Peyer's patch (tissue), 4 donors: ENCODE results near the gene SEL1L3. TPM values are rescaled to one million over a fixed set of nuclear protein-coding genes. Genes with fewer than 3 reads are reported as not detected.

Experiments
- DNase-seq, 3 donors: peaks; one replicate each; pipeline ENCODE4 v3.0.0-alpha.2; 2017 to 2019
- H3K27ac ChIP-seq, 4 donors: fragments of 200-600 bp; sonication (generic); one replicate each; pipeline ENCODE4 v1.5.1; 2016 to 2019
- H3K27me3 ChIP-seq, 2 donors: fragments of 200-600 bp; sonication (generic); one replicate each; pipeline ENCODE4 v1.5.1; 2019
- H3K36me3 ChIP-seq, 3 donors: fragments of 200-600 bp; sonication (generic); one replicate each; pipeline ENCODE4 v1.5.1; 2016 to 2019
- H3K4me1 ChIP-seq, 4 donors: fragments of 200-600 bp; sonication (generic); one replicate each; pipeline ENCODE4 v1.5.1; 2016 to 2019
- H3K4me3 ChIP-seq, 4 donors: fragments of 200-600 bp; sonication (generic); 1 replicate in 3 of 4; 2 replicates in 1 of 4; pipeline ENCODE4 v1.5.1; 2016 to 2019; ENCODE audit warnings: mild to moderate bottlenecking in 1 of 4
- H3K9me3 ChIP-seq, 4 donors: fragments of 200-600 bp; sonication (generic); one replicate each; pipeline ENCODE4 v1.5.1; 2016 to 2019; ENCODE audit warnings: mild to moderate bottlenecking in 1 of 4
- POLR2A ChIP-seq, 2 donors: fragments of 450-650 bp; IDR thresholded peaks; one replicate each; pipeline ENCODE4 v1.5.1; 2017; ENCODE audit warnings: antibody characterized with exemption in 2 of 2, mild to moderate bottlenecking in 2 of 2, moderate library complexity in 2 of 2
- total RNA-seq, 4 donors: library from RNA; depleted of rRNA; stranded (reverse); fragments of >200 nt; gene quantifications; one replicate each; pipeline ENCODE4 v1.1.0, GENCODE V29; 2016
- TF ChIP-seq, protein P1 (sequence below), 6 experiments: fragments of 450-650 bp in 4 of 6; fragments of 200-600 bp in 2 of 6; sonication (generic) in 1 of 6; IDR thresholded peaks; one replicate each; pipeline ENCODE4 v1.5.1; 2017 to 2019; ENCODE audit warnings: antibody characterized with exemption in 6 of 6, mild to moderate bottlenecking in 3 of 6, moderate library complexity in 1 of 6

Gene SEL1L3
- total RNA-seq, 4 donors from 2014 or later: 91.4 to 194 (median 134) TPM

- DNase-seq: no peak
- no peak for TF ChIP-seq POLR2A (IDR thresholded peaks at IDR 0.05)
- TF ChIP-seq, protein P1, sequence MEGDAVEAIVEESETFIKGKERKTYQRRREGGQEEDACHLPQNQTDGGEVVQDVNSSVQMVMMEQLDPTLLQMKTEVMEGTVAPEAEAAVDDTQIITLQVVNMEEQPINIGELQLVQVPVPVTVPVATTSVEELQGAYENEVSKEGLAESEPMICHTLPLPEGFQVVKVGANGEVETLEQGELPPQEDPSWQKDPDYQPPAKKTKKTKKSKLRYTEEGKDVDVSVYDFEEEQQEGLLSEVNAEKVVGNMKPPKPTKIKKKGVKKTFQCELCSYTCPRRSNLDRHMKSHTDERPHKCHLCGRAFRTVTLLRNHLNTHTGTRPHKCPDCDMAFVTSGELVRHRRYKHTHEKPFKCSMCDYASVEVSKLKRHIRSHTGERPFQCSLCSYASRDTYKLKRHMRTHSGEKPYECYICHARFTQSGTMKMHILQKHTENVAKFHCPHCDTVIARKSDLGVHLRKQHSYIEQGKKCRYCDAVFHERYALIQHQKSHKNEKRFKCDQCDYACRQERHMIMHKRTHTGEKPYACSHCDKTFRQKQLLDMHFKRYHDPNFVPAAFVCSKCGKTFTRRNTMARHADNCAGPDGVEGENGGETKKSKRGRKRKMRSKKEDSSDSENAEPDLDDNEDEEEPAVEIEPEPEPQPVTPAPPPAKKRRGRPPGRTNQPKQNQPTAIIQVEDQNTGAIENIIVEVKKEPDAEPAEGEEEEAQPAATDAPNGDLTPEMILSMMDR (IDR thresholded peaks at IDR 0.05): no peak
- peaks cover 0 to 37% (median 0%) of the 10 kb centered on the region in 3 donors for H3K36me3 ChIP-seq
- no peak overlapping the region for H3K4me3 ChIP-seq
- H3K4me1 ChIP-seq: no peaks in the 10 kb centered on the region
- H3K27me3 ChIP-seq: no peaks in the 10 kb centered on the region
- no peaks in the 10 kb centered on the region for H3K9me3 ChIP-seq
- H3K27ac ChIP-seq: no peak overlapping the region
These were observed 52.1 kb downstream of the SEL1L3 start for GRCh38 chr4:25810461-25811373.

GRCh38 chr4:25809996-25810395 lies 52.8 kb downstream of the SEL1L3 start:
- H3K9me3 ChIP-seq: no peaks in the 10 kb centered on the region
- TF ChIP-seq, protein P1 (IDR thresholded peaks at IDR 0.05): no peak
- TF ChIP-seq POLR2A (IDR thresholded peaks at IDR 0.05): no peak
- no peak for DNase-seq

GRCh38 chr4:25807102-25807728 lies 55.6 kb downstream of the SEL1L3 start:
- Histone ChIP-seq H3K9me3 (no peaks in the 10 kb centered on the region), H3K27ac (no peak overlapping the region), H3K27me3 (no peaks in the 10 kb centered on the region), H3K4me3 (no peak overlapping the region), H3K4me1 (no peaks in the 10 kb centered on the region), H3K36me3 (peaks cover 0 to 46% (median 0%) of the 10 kb centered on the region in 3 donors)
- no peak for TF ChIP-seq POLR2A (IDR thresholded peaks at IDR 0.05)
- TF ChIP-seq, protein P1 (IDR thresholded peaks at IDR 0.05): no peak
- no peak for DNase-seq

More at GRCh38 chr4:25809996-25810395, 52.8 kb downstream of the SEL1L3 start:
- peaks cover 0 to 37% (median 0%) of the 10 kb centered on the region in 3 donors for H3K36me3 ChIP-seq
- H3K27ac ChIP-seq: no peak overlapping the region
- H3K4me1 ChIP-seq: no peaks in the 10 kb centered on the region
- H3K27me3 ChIP-seq: no peaks in the 10 kb centered on the region
- no peak overlapping the region for H3K4me3 ChIP-seq

DNA sequence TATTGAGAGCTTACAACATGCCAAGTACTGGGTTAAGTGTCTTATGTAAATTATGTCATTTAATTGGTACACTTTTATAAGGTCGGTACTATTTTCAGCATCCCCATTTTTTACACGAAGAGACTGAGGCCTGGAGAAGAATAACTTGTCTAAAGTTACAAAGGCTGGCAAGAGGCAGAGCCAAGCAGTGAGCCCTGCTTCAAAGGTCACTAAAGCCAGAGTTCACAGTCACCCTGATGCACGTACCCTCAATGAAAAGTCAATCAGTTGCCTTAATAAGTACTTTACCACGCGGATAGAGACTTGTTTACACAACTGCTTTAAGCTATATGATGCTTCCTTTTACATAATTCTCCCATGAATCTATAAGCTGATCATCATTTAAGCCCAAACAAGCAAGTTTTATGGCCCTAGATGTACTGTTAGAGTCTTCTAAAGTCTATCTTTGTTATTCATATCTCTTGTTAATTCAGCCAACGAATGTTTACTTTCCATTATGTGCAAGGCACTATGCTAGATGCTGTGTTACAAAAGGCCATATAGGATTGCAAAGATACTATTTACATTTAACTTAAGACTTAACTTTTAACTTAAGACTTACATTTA lies 57.4 kb downstream of the SEL1L3 start:
- Histone ChIP-seq H3K9me3 (no peaks in the 10 kb centered on the region), H3K4me3 (no peak overlapping the region), H3K4me1 (no peaks in the 10 kb centered on the region), H3K36me3 (peaks cover 0 to 47% (median 0%) of the 10 kb centered on the region in 3 donors), H3K27ac (no peak overlapping the region), H3K27me3 (no peaks in the 10 kb centered on the region)
- no peak for TF ChIP-seq POLR2A (IDR thresholded peaks at IDR 0.05)
- TF ChIP-seq, protein P1 (IDR thresholded peaks at IDR 0.05): no peak
- no peak for DNase-seq

GRCh38 chr4:25803720-25804225 lies 59.0 kb downstream of the SEL1L3 start:
- DNase-seq: no peak
- no peak overlapping the region for H3K4me3 ChIP-seq
- H3K4me1 ChIP-seq: no peaks in the 10 kb centered on the region
- peaks cover 0 to 46% (median 0%) of the 10 kb centered on the region in 3 donors for H3K36me3 ChIP-seq
- H3K27ac ChIP-seq: no peak overlapping the region
- H3K9me3 ChIP-seq: no peaks in the 10 kb centered on the region
- TF ChIP-seq, protein P1 (IDR thresholded peaks at IDR 0.05): no peak
- TF ChIP-seq POLR2A (IDR thresholded peaks at IDR 0.05): no peak
- H3K27me3 ChIP-seq: no peaks in the 10 kb centered on the region
